GM18502 (cell line): ENCODE results near the gene LAMB3.
A peak's percentile ranks its signal among the peaks of the same experiment; 100 is the strongest.

ENCODE experiments used
- ATAC-seq: cut with Tn5 transposase; IDR thresholded peaks from one replicate; pipeline ENCODE4 v1.9.1; 2021; ENCODE audit warnings: mild to moderate bottlenecking; ENCODE audit not compliant: unreplicated experiment, poor library complexity

Gene LAMB3

GRCh38 chr1:209570743-209571142 is 81.5 kb downstream of the LAMB3 start:
- no peak for ATAC-seq

GRCh38 chr1:209569455-209570207 is 82.6 kb downstream of the LAMB3 start:
- no peak for ATAC-seq

- no peak for ATAC-seq
Observed at GRCh38 chr1:209567698-209568175, 84.5 kb downstream of the LAMB3 start.

- ATAC-seq = peak; percentile 87
Observed at GRCh38 chr1:209565759-209566678, 86.2 kb downstream of the LAMB3 start.
